Activated naive CD4-positive, alpha-beta T cell treated with anti-CD3 and anti-CD28 coated beads for 36 hours (primary cell): Measurements from ENCODE around the gene PJA2. TPM values are rescaled to one million over a fixed set of nuclear protein-coding genes. Genes with fewer than 3 reads are reported as not detected.
A peak's percentile ranks its signal among the peaks of the same experiment; 100 is the strongest.

ENCODE experiments used
- CTCF ChIA-PET: fragments of 350-600 bp; sonication (Branson Sonifier 250); formaldehyde crosslinking; loops from one replicate; lab custom pipeline; 2021; ENCODE audit warnings: antibody characterized with exemption; lab: Charles Lee
- DNase-seq: peaks from one replicate; pipeline ENCODE4 v3.0.0-alpha.2; 2020
- H3K27ac Mint-ChIP-seq: one replicate; pipeline ENCODE4 v1.8.0; 2021; ENCODE audit warnings: mild to moderate bottlenecking, mixed read lengths
- H3K27me3 Mint-ChIP-seq: one replicate; pipeline ENCODE4 v1.8.0; 2021; ENCODE audit warnings: low read depth, mixed read lengths
- H3K36me3 Mint-ChIP-seq: one replicate; pipeline ENCODE4 v1.8.0; 2021; ENCODE audit warnings: low read depth, mixed read lengths
- H3K4me1 Mint-ChIP-seq: one replicate; pipeline ENCODE4 v1.8.0; 2021; ENCODE audit warnings: low read depth, mixed read lengths
- H3K4me3 Mint-ChIP-seq: one replicate; pipeline ENCODE4 v1.8.0; 2021; ENCODE audit warnings: mild to moderate bottlenecking, moderate library complexity, mixed read lengths
- H3K9me3 Mint-ChIP-seq: one replicate; pipeline ENCODE4 v1.8.0; 2021; ENCODE audit warnings: mixed read lengths
- intact Hi-C: fragments of 100-400 bp; cut with micrococcal nuclease; formaldehyde crosslinking; loops from one replicate; pipeline ENCODE4 v1.15.1; 2023
- total RNA-seq, 2 experiments: library from RNA; stranded (reverse); gene quantifications; one replicate each; pipeline ENCODE4 v1.2.3, GENCODE V29; 2021

The PJA2 gene
- total RNA-seq, 2 experiments from 2014 or later = 53.1 to 56.9 TPM

DNA sequence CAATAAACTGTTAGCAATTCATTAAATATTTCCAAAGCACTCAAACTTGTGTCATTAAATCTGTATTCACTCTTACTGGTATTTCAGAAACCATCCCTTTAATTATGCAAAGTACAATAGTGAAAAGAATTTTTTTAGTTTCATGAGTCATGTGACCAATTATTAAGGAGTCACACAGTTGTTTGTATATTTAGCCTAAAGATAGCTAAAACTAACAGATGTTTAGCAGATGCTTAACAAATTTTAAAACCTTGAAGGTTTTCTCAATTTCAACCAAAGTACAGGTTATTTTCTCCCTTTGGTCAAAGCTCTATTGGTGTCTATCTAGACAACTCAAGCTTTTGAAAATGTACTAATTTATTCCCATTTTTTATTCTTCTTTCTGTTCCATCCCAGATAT is 44.1 kb downstream of the PJA2 start:
- DNase-seq = no peak
- Mint-ChIP-seq H3K36me3 (peaks cover 50% of the 10 kb centered on the region), H3K4me3 (no peak overlapping the region), H3K4me1 (peaks cover 23% of the 10 kb centered on the region), H3K9me3 (peaks cover 11% of the 10 kb centered on the region), H3K27ac (no peak overlapping the region), H3K27me3 (no peaks in the 10 kb centered on the region)
- intact Hi-C loops = no loop called here
- CTCF ChIA-PET = interaction anchor here (0.7 to 1.3 kb wide), 2 partner anchors 8 to 9 kb away, joined by 3 to 4 read pairs; no protein-coding TSS in a partner anchor

DNA sequence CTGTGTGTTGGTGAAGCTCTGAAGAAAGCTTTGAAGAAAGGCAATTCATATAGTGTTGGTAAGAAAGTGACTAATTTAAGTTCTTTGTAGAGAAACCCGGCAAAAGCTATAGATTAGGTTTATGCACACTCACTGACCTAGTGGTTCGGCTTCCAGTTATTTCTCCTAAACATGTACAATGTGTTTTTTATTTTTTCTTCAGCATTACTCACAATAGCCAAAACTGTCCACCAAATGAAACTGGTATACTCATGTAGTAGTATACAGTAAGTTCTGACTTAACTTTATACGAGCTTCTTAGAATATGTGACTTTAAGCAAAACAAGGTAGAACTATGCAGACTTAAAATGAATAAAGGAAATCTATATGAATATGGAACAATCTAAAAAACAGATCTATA is 44.8 kb downstream of the PJA2 start:
- peaks cover 23% of the 10 kb centered on the region for H3K4me1 Mint-ChIP-seq
- peaks cover 47% of the 10 kb centered on the region for H3K36me3 Mint-ChIP-seq
- no peak overlapping the region for H3K27ac Mint-ChIP-seq
- H3K9me3 Mint-ChIP-seq = peaks cover 11% of the 10 kb centered on the region
- intact Hi-C loops = no loop called here
- no peaks in the 10 kb centered on the region for H3K27me3 Mint-ChIP-seq
- CTCF ChIA-PET = interaction anchor here (0.7 to 1.3 kb wide), 4 partner anchors 9 to 109 kb away, joined by 3 to 4 read pairs (median 4); no protein-coding TSS in a partner anchor
- H3K4me3 Mint-ChIP-seq = no peak overlapping the region
- no peak for DNase-seq

- no peak overlapping the region for H3K27ac Mint-ChIP-seq
- H3K4me3 Mint-ChIP-seq = no peak overlapping the region
- H3K4me1 Mint-ChIP-seq = peaks cover 8% of the 10 kb centered on the region
- no peaks in the 10 kb centered on the region for H3K27me3 Mint-ChIP-seq
- no peaks in the 10 kb centered on the region for H3K9me3 Mint-ChIP-seq
- CTCF ChIA-PET = no interaction called here
- H3K36me3 Mint-ChIP-seq = peaks cover 28% of the 10 kb centered on the region
- DNase-seq = no peak
- intact Hi-C loops = no loop called here
Measured at GRCh38 chr5:109359642-109360041, 50.1 kb downstream of the PJA2 start.

DNA sequence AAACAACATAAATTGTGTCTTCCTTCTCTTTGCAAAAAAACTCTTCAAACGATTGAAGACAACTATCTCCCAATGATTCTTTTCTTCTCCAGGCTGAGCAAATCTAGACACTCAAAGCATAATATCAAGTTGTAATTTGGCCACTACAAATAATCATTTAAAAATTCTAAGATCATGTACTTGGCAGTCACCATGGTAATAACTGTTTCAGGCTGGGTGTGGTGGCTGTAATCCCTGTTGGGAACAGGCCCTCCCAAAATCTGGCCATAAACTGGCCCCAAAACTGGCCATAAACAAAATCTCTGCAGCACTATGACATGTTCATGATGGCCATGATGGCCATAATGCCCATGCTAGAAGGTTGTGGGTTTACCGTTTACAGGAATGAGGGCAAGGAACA is 52.0 kb downstream of the PJA2 start:
- intact Hi-C loops = no loop called here
- Mint-ChIP-seq H3K27ac (no peak overlapping the region), H3K27me3 (no peaks in the 10 kb centered on the region), H3K4me1 (peaks cover 3% of the 10 kb centered on the region), H3K4me3 (no peak overlapping the region), H3K36me3 (peaks cover 22% of the 10 kb centered on the region), H3K9me3 (no peaks in the 10 kb centered on the region)
- DNase-seq = no peak
- CTCF ChIA-PET = no interaction called here

GRCh38 chr5:109354761-109355160 is 55.0 kb downstream of the PJA2 start:
- H3K27ac Mint-ChIP-seq = no peak overlapping the region
- intact Hi-C loops = no loop called here
- no peaks in the 10 kb centered on the region for H3K9me3 Mint-ChIP-seq
- peaks cover 8% of the 10 kb centered on the region for H3K36me3 Mint-ChIP-seq
- peaks cover 1% of the 10 kb centered on the region for H3K4me1 Mint-ChIP-seq
- no peak for DNase-seq
- CTCF ChIA-PET = no interaction called here
- no peaks in the 10 kb centered on the region for H3K27me3 Mint-ChIP-seq
- no peak overlapping the region for H3K4me3 Mint-ChIP-seq

GRCh38 chr5:109351988-109352864 is 57.5 kb downstream of the PJA2 start:
- Mint-ChIP-seq H3K27me3 (no peaks in the 10 kb centered on the region), H3K9me3 (no peaks in the 10 kb centered on the region), H3K27ac (no peak overlapping the region), H3K36me3 (peaks cover 4% of the 10 kb centered on the region), H3K4me1 (peaks cover 20% of the 10 kb centered on the region), H3K4me3 (no peak overlapping the region)
- intact Hi-C loops = no loop called here
- no peak for DNase-seq
- CTCF ChIA-PET = no interaction called here

DNA sequence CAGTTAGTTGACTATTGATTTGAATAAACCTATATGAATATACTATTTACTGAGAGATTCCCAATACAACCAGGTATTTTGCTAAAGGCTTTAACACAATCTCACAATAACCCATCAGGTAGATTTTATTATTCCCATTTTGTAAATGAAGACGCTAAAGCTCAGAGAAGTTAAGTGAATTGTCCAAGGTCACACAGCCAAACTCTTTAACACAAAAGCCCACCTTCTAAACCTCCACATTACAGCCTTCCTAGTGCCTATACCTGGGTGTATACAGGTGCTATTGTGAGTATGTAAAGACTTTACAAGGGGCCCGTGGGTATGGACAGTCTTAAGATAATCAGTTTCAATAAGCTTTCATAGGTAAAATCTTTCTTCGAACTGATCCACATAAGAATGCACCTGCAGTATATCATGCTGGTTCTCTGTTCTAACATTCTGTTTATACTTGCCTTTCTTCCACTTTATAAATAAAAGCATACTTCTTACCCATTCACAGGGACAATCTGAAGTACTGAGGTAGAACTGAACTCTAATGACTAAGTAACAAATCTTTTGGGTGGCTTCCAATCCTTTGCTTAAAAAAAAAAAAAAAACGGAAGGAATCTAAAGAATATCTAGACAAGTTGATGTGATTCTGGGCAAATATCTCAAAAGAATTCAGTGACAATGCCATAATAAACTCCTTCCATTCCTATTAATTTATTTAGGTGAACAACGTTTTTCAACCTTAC is 59.1 kb downstream of the PJA2 start:
- intact Hi-C loops = no loop called here
- H3K4me1 Mint-ChIP-seq = peaks cover 20% of the 10 kb centered on the region
- no peaks in the 10 kb centered on the region for H3K9me3 Mint-ChIP-seq
- CTCF ChIA-PET = no interaction called here
- H3K27ac Mint-ChIP-seq = no peak overlapping the region
- no peaks in the 10 kb centered on the region for H3K27me3 Mint-ChIP-seq
- no peak overlapping the region for H3K4me3 Mint-ChIP-seq
- H3K36me3 Mint-ChIP-seq = peaks cover 2% of the 10 kb centered on the region
- no peak for DNase-seq

- H3K27me3 Mint-ChIP-seq = no peaks in the 10 kb centered on the region
- H3K9me3 Mint-ChIP-seq = no peaks in the 10 kb centered on the region
- DNase-seq = no peak
- H3K4me1 Mint-ChIP-seq = peaks cover 20% of the 10 kb centered on the region
- H3K36me3 Mint-ChIP-seq = peaks cover 10% of the 10 kb centered on the region
- H3K4me3 Mint-ChIP-seq = no peak overlapping the region
- intact Hi-C loops = no loop called here
- CTCF ChIA-PET = no interaction called here
- H3K27ac Mint-ChIP-seq = no peak overlapping the region
Measured at GRCh38 chr5:109349388-109349787, 60.4 kb downstream of the PJA2 start.

GRCh38 chr5:109347252-109347888 is 62.4 kb downstream of the PJA2 start:
- no peaks in the 10 kb centered on the region for H3K9me3 Mint-ChIP-seq
- intact Hi-C loops = no loop called here
- peaks cover 20% of the 10 kb centered on the region for H3K4me1 Mint-ChIP-seq
- peaks cover 12% of the 10 kb centered on the region for H3K36me3 Mint-ChIP-seq
- peak overlapping the region; percentile 30 for H3K27ac Mint-ChIP-seq
- no peak overlapping the region for H3K4me3 Mint-ChIP-seq
- no peak for DNase-seq
- CTCF ChIA-PET = no interaction called here
- H3K27me3 Mint-ChIP-seq = no peaks in the 10 kb centered on the region

GRCh38 chr5:109345699-109346098 is 64.1 kb downstream of the PJA2 start:
- CTCF ChIA-PET = no interaction called here
- H3K27me3 Mint-ChIP-seq = no peaks in the 10 kb centered on the region
- H3K36me3 Mint-ChIP-seq = peaks cover 12% of the 10 kb centered on the region

DNA sequence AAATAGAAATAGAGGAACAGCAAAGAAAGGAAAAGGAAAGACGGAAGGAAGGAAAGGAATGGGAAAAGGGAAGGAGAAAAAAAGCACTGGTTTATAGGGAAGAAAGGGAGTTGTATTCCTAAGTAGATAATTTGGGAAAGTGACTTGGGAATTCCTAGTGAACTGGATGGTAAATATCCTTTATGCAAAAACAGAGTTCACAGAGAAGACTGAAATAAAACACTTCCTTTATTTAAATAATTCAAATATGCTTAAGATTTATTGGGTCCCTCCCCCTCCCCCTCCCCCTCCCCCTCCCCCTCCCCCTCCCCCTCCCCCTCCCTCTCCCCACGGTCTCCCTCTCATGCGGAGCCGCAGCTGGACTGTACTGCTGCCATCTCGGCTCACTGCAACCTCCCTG is 69.4 kb downstream of the PJA2 start:
- Mint-ChIP-seq H3K4me1 (no peaks in the 10 kb centered on the region), H3K27me3 (no peaks in the 10 kb centered on the region), H3K4me3 (no peak overlapping the region), H3K9me3 (no peaks in the 10 kb centered on the region), H3K27ac (no peak overlapping the region), H3K36me3 (peaks cover 14% of the 10 kb centered on the region)
- no peak for DNase-seq
- CTCF ChIA-PET = no interaction called here
- intact Hi-C loops = no loop called here

More at GRCh38 chr5:109345699-109346098, 64.1 kb downstream of the PJA2 start:
- H3K4me1 Mint-ChIP-seq = peaks cover 20% of the 10 kb centered on the region
- DNase-seq = no peak
- intact Hi-C loops = no loop called here
- no peak overlapping the region for H3K4me3 Mint-ChIP-seq
- no peaks in the 10 kb centered on the region for H3K9me3 Mint-ChIP-seq
- H3K27ac Mint-ChIP-seq = no peak overlapping the region

GRCh38 chr5:109335114-109335513 is 74.7 kb downstream of the PJA2 start:
- Mint-ChIP-seq H3K27ac (no peak overlapping the region), H3K27me3 (no peaks in the 10 kb centered on the region), H3K4me1 (no peaks in the 10 kb centered on the region), H3K9me3 (no peaks in the 10 kb centered on the region), H3K36me3 (peaks cover 7% of the 10 kb centered on the region), H3K4me3 (no peak overlapping the region)
- intact Hi-C loops = no loop called here
- no peak for DNase-seq
- CTCF ChIA-PET = no interaction called here
